Adrenal gland (tissue), 5 donors: ENCODE data around the gene CTXN3.

ENCODE experiments used
- POLR2A ChIP-seq, 2 donors: fragments of 450-650 bp; IDR thresholded peaks; one replicate each; pipeline ENCODE4 v1.6.1; 2017; ENCODE audit warnings: antibody characterized with exemption in 2 of 2, mild to moderate bottlenecking in 2 of 2, moderate library complexity in 1 of 2
- TF ChIP-seq, protein P1 (sequence below), 6 experiments: fragments of 450-650 bp in 4 of 6; fragments of 200-600 bp in 2 of 6; sonication (generic) in 1 of 6; IDR thresholded peaks; 1 replicate in 5 of 6; 2 replicates in 1 of 6; pipeline versions ENCODE4 v1.5.1 to v1.8.0; 2016 to 2021; ENCODE audit warnings: antibody characterized with exemption in 6 of 6, mild to moderate bottlenecking in 2 of 6, moderate library complexity in 1 of 6
- donor health status: DM: no; HTN: no; CAD: no.

DNA sequence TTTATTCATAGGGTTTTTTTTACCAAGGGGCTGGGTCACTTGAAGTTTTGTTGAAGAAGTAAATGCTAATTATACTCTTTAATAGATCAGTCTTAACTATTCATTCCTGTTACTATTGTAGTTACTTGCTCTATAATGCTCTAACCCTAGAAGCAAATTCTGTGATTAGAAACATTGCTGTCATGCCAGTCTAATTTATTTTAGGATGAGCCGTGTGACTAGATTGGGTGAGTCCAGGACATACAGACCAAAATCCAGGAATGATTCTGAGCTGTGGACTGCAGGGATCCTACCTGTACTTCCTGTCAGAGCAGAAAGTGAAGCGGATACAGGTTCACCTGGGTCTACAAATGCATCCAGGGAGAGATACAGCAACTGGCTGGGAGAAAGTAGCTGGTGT lies 53.6 kb downstream of the CTXN3 start:
- TF ChIP-seq, protein P1, sequence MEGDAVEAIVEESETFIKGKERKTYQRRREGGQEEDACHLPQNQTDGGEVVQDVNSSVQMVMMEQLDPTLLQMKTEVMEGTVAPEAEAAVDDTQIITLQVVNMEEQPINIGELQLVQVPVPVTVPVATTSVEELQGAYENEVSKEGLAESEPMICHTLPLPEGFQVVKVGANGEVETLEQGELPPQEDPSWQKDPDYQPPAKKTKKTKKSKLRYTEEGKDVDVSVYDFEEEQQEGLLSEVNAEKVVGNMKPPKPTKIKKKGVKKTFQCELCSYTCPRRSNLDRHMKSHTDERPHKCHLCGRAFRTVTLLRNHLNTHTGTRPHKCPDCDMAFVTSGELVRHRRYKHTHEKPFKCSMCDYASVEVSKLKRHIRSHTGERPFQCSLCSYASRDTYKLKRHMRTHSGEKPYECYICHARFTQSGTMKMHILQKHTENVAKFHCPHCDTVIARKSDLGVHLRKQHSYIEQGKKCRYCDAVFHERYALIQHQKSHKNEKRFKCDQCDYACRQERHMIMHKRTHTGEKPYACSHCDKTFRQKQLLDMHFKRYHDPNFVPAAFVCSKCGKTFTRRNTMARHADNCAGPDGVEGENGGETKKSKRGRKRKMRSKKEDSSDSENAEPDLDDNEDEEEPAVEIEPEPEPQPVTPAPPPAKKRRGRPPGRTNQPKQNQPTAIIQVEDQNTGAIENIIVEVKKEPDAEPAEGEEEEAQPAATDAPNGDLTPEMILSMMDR (IDR thresholded peaks at IDR 0.05): no peak
- no peak for TF ChIP-seq POLR2A (IDR thresholded peaks at IDR 0.05)
